ENCODE measurements around the gene ANKLE2.

DNA sequence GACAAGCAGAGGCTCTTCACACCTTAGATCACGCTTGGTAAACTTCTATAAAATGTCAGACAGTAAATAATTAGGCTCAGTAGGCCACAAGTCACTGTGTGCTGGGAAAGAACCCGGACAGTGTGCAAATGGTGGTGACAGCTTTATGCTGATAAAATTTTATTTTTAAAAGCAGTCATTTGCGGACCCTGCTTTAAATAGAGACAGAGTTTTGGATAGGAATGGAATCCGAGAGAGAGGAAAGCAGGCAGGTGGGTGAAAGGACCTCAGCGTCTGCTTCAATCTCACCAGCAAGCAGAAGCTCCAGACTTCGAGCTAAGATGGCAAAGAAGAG, 21.4 kb downstream of the ANKLE2 start:
- TF ChIP-seq, protein P1, sequence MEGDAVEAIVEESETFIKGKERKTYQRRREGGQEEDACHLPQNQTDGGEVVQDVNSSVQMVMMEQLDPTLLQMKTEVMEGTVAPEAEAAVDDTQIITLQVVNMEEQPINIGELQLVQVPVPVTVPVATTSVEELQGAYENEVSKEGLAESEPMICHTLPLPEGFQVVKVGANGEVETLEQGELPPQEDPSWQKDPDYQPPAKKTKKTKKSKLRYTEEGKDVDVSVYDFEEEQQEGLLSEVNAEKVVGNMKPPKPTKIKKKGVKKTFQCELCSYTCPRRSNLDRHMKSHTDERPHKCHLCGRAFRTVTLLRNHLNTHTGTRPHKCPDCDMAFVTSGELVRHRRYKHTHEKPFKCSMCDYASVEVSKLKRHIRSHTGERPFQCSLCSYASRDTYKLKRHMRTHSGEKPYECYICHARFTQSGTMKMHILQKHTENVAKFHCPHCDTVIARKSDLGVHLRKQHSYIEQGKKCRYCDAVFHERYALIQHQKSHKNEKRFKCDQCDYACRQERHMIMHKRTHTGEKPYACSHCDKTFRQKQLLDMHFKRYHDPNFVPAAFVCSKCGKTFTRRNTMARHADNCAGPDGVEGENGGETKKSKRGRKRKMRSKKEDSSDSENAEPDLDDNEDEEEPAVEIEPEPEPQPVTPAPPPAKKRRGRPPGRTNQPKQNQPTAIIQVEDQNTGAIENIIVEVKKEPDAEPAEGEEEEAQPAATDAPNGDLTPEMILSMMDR (IDR thresholded peaks at IDR 0.05) = no peak
- no peak for TF ChIP-seq POLR2A (IDR thresholded peaks at IDR 0.05)
